ENCODE data around the gene POLA2. TPM values are rescaled to one million over a fixed set of nuclear protein-coding genes. Genes with fewer than 3 reads are reported as not detected.
A peak's percentile ranks its signal among the peaks of the same experiment; 100 is the strongest.

The POLA2 gene
- total RNA-seq, 1 donor from 2014 or later, result 5.2 TPM

GRCh38 chr11:65213322-65214211 lies 48.2 kb upstream of the POLA2 start:
- Histone ChIP-seq H3K4me1 (ENCODE audit: insufficient read depth, low read length) (peaks cover 6% of the 10 kb centered on the region), H2AFZ (ENCODE audit: low read depth, low read length) (no peak overlapping the region), H3K36me3 (ENCODE audit: insufficient read depth, low read length) (peaks cover 4% of the 10 kb centered on the region), H3K4me2 (ENCODE audit: low read length) (peak overlapping the region; percentile 23), H3K79me2 (ENCODE audit: insufficient read depth, low read length) (no peaks in the 10 kb centered on the region), H3K27ac (ENCODE audit: low read depth, low read length) (no peak overlapping the region), H3K4me3 (ENCODE audit: insufficient read depth, low read depth, low read length) (no peak overlapping the region), H3K9ac (ENCODE audit: low read length) (no peak overlapping the region), H3K27me3 (ENCODE audit: insufficient read depth, low read length) (no peaks in the 10 kb centered on the region), H4K20me1 (ENCODE audit: insufficient read depth, low read length) (peaks cover 18% of the 10 kb centered on the region), H3K9me3 (ENCODE audit: insufficient read depth, low read depth, low read length) (no peaks in the 10 kb centered on the region)
- peaks cover 2% of the 10 kb centered on the region for H3K27me3 Mint-ChIP-seq (ENCODE audit: low read depth, unreplicated experiment)
- no peak for TF ChIP-seq EZH2 (IDR thresholded peaks at IDR 0.05; ENCODE audit: insufficient read depth, low read length)
- DNase-seq (ENCODE audit: low read depth) (no peak), FAIRE-seq (no peak)
- no peak overlapping the region for H3K4me3 Mint-ChIP-seq (ENCODE audit: unreplicated experiment)
- H3K27ac Mint-ChIP-seq (ENCODE audit: unreplicated experiment), result peak overlapping the region; percentile 18
- H3K4me1 Mint-ChIP-seq (ENCODE audit: low read depth, unreplicated experiment), result peaks cover 6% of the 10 kb centered on the region
- H3K36me3 Mint-ChIP-seq (ENCODE audit: low read depth, unreplicated experiment), result peaks cover 12% of the 10 kb centered on the region
- no peaks in the 10 kb centered on the region for H3K9me3 Mint-ChIP-seq (ENCODE audit: unreplicated experiment)

- no peaks in the 10 kb centered on the region for H3K9me3 Mint-ChIP-seq (ENCODE audit: unreplicated experiment)
- TF ChIP-seq CTCF (IDR thresholded peaks at IDR 0.05; ENCODE audit: insufficient read depth, low read depth, low read length) (no peak), EZH2 (IDR thresholded peaks at IDR 0.05; ENCODE audit: insufficient read depth, low read length) (no peak)
- no peak overlapping the region for H3K4me2 ChIP-seq (ENCODE audit: low read length)
- peaks cover 6% of the 10 kb centered on the region for H3K4me1 ChIP-seq (ENCODE audit: insufficient read depth, low read length)
- no peaks in the 10 kb centered on the region for H3K79me2 ChIP-seq (ENCODE audit: insufficient read depth, low read length)
- DNase-seq (ENCODE audit: low read depth), result no peak
- H3K4me3 Mint-ChIP-seq (ENCODE audit: unreplicated experiment), result no peak overlapping the region
- no peak for FAIRE-seq
- H3K9ac ChIP-seq (ENCODE audit: low read length), result no peak overlapping the region
- peaks cover 8% of the 10 kb centered on the region for H3K4me1 Mint-ChIP-seq (ENCODE audit: low read depth, unreplicated experiment)
- H2AFZ ChIP-seq (ENCODE audit: low read depth, low read length), result no peak overlapping the region
- H3K36me3 Mint-ChIP-seq (ENCODE audit: low read depth, unreplicated experiment), result peaks cover 10% of the 10 kb centered on the region
- peak overlapping the region; percentile 44 for H3K27ac Mint-ChIP-seq (ENCODE audit: unreplicated experiment)
- H3K27me3 Mint-ChIP-seq (ENCODE audit: low read depth, unreplicated experiment), result peaks cover 4% of the 10 kb centered on the region
- H3K4me3 ChIP-seq (ENCODE audit: insufficient read depth, low read depth, low read length), result no peak overlapping the region
- no peaks in the 10 kb centered on the region for H3K9me3 ChIP-seq (ENCODE audit: insufficient read depth, low read depth, low read length)
- peaks cover under 1% of the 10 kb centered on the region for H3K36me3 ChIP-seq (ENCODE audit: insufficient read depth, low read length)
- no peak overlapping the region for H3K27ac ChIP-seq (ENCODE audit: low read depth, low read length)
- H3K27me3 ChIP-seq (ENCODE audit: insufficient read depth, low read length), result no peaks in the 10 kb centered on the region
- peaks cover 11% of the 10 kb centered on the region for H4K20me1 ChIP-seq (ENCODE audit: insufficient read depth, low read length)
These were observed 47.4 kb upstream of the POLA2 start for GRCh38 chr11:65214212-65214845.

GRCh38 chr11:65215441-65216076 lies 46.2 kb upstream of the POLA2 start:
- TF ChIP-seq CTCF (IDR thresholded peaks at IDR 0.05; ENCODE audit: insufficient read depth, low read depth, low read length) (no peak), EZH2 (IDR thresholded peaks at IDR 0.05; ENCODE audit: insufficient read depth, low read length) (no peak)
- peaks cover 5% of the 10 kb centered on the region for H3K27me3 Mint-ChIP-seq (ENCODE audit: low read depth, unreplicated experiment)
- DNase-seq (ENCODE audit: low read depth), result no peak
- H3K27ac Mint-ChIP-seq (ENCODE audit: unreplicated experiment), result no peak overlapping the region
- FAIRE-seq, result no peak
- no peak overlapping the region for H3K4me3 ChIP-seq (ENCODE audit: insufficient read depth, low read depth, low read length)
- H3K9me3 Mint-ChIP-seq (ENCODE audit: unreplicated experiment), result no peaks in the 10 kb centered on the region
- no peak overlapping the region for H3K4me3 Mint-ChIP-seq (ENCODE audit: unreplicated experiment)
- H4K20me1 ChIP-seq (ENCODE audit: insufficient read depth, low read length), result peaks cover under 1% of the 10 kb centered on the region
- H3K4me1 Mint-ChIP-seq (ENCODE audit: low read depth, unreplicated experiment), result peaks cover 8% of the 10 kb centered on the region
- no peak overlapping the region for H3K4me2 ChIP-seq (ENCODE audit: low read length)
- H3K27ac ChIP-seq (ENCODE audit: low read depth, low read length), result no peak overlapping the region
- H3K4me1 ChIP-seq (ENCODE audit: insufficient read depth, low read length), result peaks cover 6% of the 10 kb centered on the region
- no peak overlapping the region for H3K9ac ChIP-seq (ENCODE audit: low read length)
- no peaks in the 10 kb centered on the region for H3K79me2 ChIP-seq (ENCODE audit: insufficient read depth, low read length)
- H3K9me3 ChIP-seq (ENCODE audit: insufficient read depth, low read depth, low read length), result no peaks in the 10 kb centered on the region
- H2AFZ ChIP-seq (ENCODE audit: low read depth, low read length), result no peak overlapping the region
- H3K27me3 ChIP-seq (ENCODE audit: insufficient read depth, low read length), result no peaks in the 10 kb centered on the region
- peaks cover 9% of the 10 kb centered on the region for H3K36me3 Mint-ChIP-seq (ENCODE audit: low read depth, unreplicated experiment)
- H3K36me3 ChIP-seq (ENCODE audit: insufficient read depth, low read length), result no peaks in the 10 kb centered on the region

All from astrocyte (in vitro differentiated cells and primary cell).